CD4-positive, CD25-positive, alpha-beta regulatory T cell (primary cell): ENCODE measurements around the gene LIPE. TPM values are rescaled to one million over a fixed set of nuclear protein-coding genes. Genes with fewer than 3 reads are reported as not detected.
"Not testable (repeated sequence)": the region's sequence is repeated elsewhere in the genome, so short reads cannot be mapped to it uniquely, and the experiment has no call there.

Experiments used
- ATAC-seq, 2 donors: fragments of 150-1000 bp; cut with Tn5 transposase; one replicate each; pipeline ENCODE4 v1.10.0; 2021; ENCODE audit warnings: low read depth in 2 of 2, moderate number of reproducible peaks in 2 of 2, moderate library complexity in 1 of 2
- DNase-seq, 3 donors: peaks; one replicate each; pipeline versions ENCODE4 v3.0.0 to v3.0.0-alpha.2; 2012 to 2022; ENCODE audit warnings: mixed read lengths in 1 of 3
- H3K27ac ChIP-seq: one replicate; pipeline ENCODE4 v1.7.0; 2013; ENCODE audit warnings: mild to moderate bottlenecking, low read length; ENCODE audit not compliant: insufficient read depth, poor library complexity, severe bottlenecking
- H3K27me3 ChIP-seq: one replicate; pipeline ENCODE4 v1.7.0; 2013; ENCODE audit warnings: low read length; ENCODE audit not compliant: control insufficient read depth, insufficient read depth
- H3K36me3 ChIP-seq: one replicate; pipeline ENCODE4 v1.7.0; 2013; ENCODE audit warnings: mild to moderate bottlenecking, low read length, moderate library complexity; ENCODE audit not compliant: control insufficient read depth, insufficient read depth
- H3K4me1 ChIP-seq: 2 replicates; pipeline ENCODE4 v1.7.0; 2013; ENCODE audit warnings: mild to moderate bottlenecking, low read length; ENCODE audit not compliant: insufficient read depth, control insufficient read depth, poor library complexity, severe bottlenecking
- H3K4me3 ChIP-seq: one replicate; pipeline ENCODE4 v1.7.0; 2013; ENCODE audit warnings: low read depth, mild to moderate bottlenecking, low read length, moderate library complexity
- H3K9me3 ChIP-seq, 2 experiments: 1 replicate in 1 of 2; 2 replicates in 1 of 2; pipeline ENCODE4 v1.7.0; 2013; ENCODE audit warnings: low read length in 2 of 2, mild to moderate bottlenecking in 1 of 2, moderate library complexity in 1 of 2; ENCODE audit not compliant: control insufficient read depth in 2 of 2
- H3K27ac Mint-ChIP-seq, 3 donors: one replicate each; pipeline ENCODE4 v1.8.0; 2020 to 2022; ENCODE audit warnings: mild to moderate bottlenecking in 3 of 3, mixed read lengths in 3 of 3, moderate library complexity in 2 of 3
- H3K27me3 Mint-ChIP-seq: one replicate; pipeline ENCODE4 v1.8.0; 2022; ENCODE audit warnings: mild to moderate bottlenecking, mixed read lengths
- H3K36me3 Mint-ChIP-seq: one replicate; pipeline ENCODE4 v1.8.0; 2020; ENCODE audit warnings: mixed read lengths
- H3K4me1 Mint-ChIP-seq, 4 donors: one replicate each; pipeline ENCODE4 v1.8.0; 2020 to 2022; ENCODE audit warnings: mixed read lengths in 4 of 4, mild to moderate bottlenecking in 1 of 4
- H3K4me3 Mint-ChIP-seq, 4 donors: one replicate each; pipeline ENCODE4 v1.8.0; 2020 to 2022; ENCODE audit warnings: mild to moderate bottlenecking in 4 of 4, mixed read lengths in 4 of 4, moderate library complexity in 3 of 4
- H3K9me3 Mint-ChIP-seq, 7 donors: one replicate each; pipeline ENCODE4 v1.8.0; 2020 to 2022; ENCODE audit warnings: mixed read lengths in 7 of 7, mild to moderate bottlenecking in 3 of 7, moderate library complexity in 2 of 7
- polyA plus RNA-seq, 4 donors: library from polyadenylated mRNA; unstranded; fragments of 300-500 nt; fragmentation: Illumina TruSeq; gene quantifications; one replicate each; pipeline ENCODE4 v1.2.3, GENCODE V29; 2021
- total RNA-seq: library from RNA; stranded (reverse); gene quantifications from one replicate; pipeline ENCODE4 v1.2.3, GENCODE V29; 2022

LIPE gene
- total and polyA plus RNA-seq, 5 donors from 2014 or later, result 3.0 to 13.2 (median 6.1) TPM

- Histone ChIP-seq H3K4me3 (no peak overlapping the region), H3K9me3 (no peaks in the 10 kb centered on the region), H3K27me3 (no peaks in the 10 kb centered on the region), H3K4me1 (peaks cover 12% of the 10 kb centered on the region), H3K36me3 (no peaks in the 10 kb centered on the region), H3K27ac (no peak overlapping the region)
- Mint-ChIP-seq H3K27ac (peak overlapping the region in 1 of 3 donors; percentile 65), H3K4me1 (peaks cover 13 to 44% (median 16%) of the 10 kb centered on the region in 4 donors), H3K9me3 (no peaks in the 10 kb centered on the region), H3K27me3 (peaks cover 8% of the 10 kb centered on the region), H3K36me3 (no peaks in the 10 kb centered on the region), H3K4me3 (no peak overlapping the region)
- ATAC-seq, result no peak
- peak in 1 of 3 donors; percentile 16 for DNase-seq
These were observed 28.5 kb upstream of the LIPE start for GRCh38 chr19:42455621-42456081.

DNA sequence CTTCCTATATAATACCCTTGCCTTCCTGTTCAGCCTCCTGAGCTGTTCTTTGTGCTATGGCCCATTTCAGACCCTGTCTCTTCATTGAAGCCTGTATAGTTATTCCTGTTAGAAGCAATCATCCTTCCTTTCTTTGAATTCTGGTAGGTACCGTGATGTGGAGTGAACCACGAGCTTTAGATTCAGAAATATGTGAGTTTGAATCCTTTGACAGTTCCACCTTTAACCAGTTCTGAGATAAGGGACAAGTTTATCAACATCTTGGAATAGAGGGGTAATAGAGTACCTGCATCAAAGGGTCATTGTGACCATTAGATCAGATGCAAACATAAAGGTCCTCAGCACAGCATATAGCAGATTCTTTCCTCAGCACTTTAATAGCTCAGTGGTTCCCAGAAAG, 27.9 kb upstream of the LIPE start:
- Histone ChIP-seq H3K9me3 (no peaks in the 10 kb centered on the region), H3K4me1 (peaks cover 17% of the 10 kb centered on the region), H3K36me3 (no peaks in the 10 kb centered on the region), H3K27me3 (no peaks in the 10 kb centered on the region), H3K27ac (no peak overlapping the region), H3K4me3 (no peak overlapping the region)
- DNase-seq, result no peak
- Mint-ChIP-seq H3K4me3 (no peak overlapping the region), H3K9me3 (no peaks in the 10 kb centered on the region), H3K27ac (peak overlapping the region in 1 of 3 donors; percentile 96), H3K27me3 (peaks cover 8% of the 10 kb centered on the region), H3K36me3 (no peaks in the 10 kb centered on the region), H3K4me1 (peaks cover 13 to 44% (median 16%) of the 10 kb centered on the region in 4 donors)
- no peak for ATAC-seq

- Histone ChIP-seq H3K4me3 (no peak overlapping the region), H3K27me3 (no peaks in the 10 kb centered on the region), H3K9me3 (no peaks in the 10 kb centered on the region), H3K36me3 (no peaks in the 10 kb centered on the region), H3K27ac (no peak overlapping the region), H3K4me1 (peaks cover 26% of the 10 kb centered on the region)
- no peaks in the 10 kb centered on the region for H3K36me3 Mint-ChIP-seq
- peaks cover 8% of the 10 kb centered on the region for H3K27me3 Mint-ChIP-seq
- H3K27ac Mint-ChIP-seq, result peak overlapping the region in 2 of 3 donors; percentile 16 to 72
- H3K9me3 Mint-ChIP-seq, result no peaks in the 10 kb centered on the region
- H3K4me3 Mint-ChIP-seq, result no peak overlapping the region
- peaks cover 13 to 41% (median 16%) of the 10 kb centered on the region in 4 donors for H3K4me1 Mint-ChIP-seq
- DNase-seq, result no peak
- ATAC-seq, result no peak
These were observed 25.4 kb upstream of the LIPE start for GRCh38 chr19:42452590-42452989.

- Histone ChIP-seq H3K27me3 (no peaks in the 10 kb centered on the region), H3K4me1 (peaks cover 20% of the 10 kb centered on the region), H3K9me3 (no peaks in the 10 kb centered on the region), H3K27ac (peak overlapping the region; percentile 86), H3K36me3 (no peaks in the 10 kb centered on the region), H3K4me3 (peak overlapping the region; percentile 70)
- H3K27ac Mint-ChIP-seq, result no peak overlapping the region
- H3K4me1 Mint-ChIP-seq, result peaks cover 10 to 34% (median 12%) of the 10 kb centered on the region in 4 donors
- no peak overlapping the region for H3K4me3 Mint-ChIP-seq
- ATAC-seq, result peak; percentile 100
- H3K27me3 Mint-ChIP-seq, result peaks cover 8% of the 10 kb centered on the region
- peak; percentile 70 to 97 (median 90) for DNase-seq
- H3K36me3 Mint-ChIP-seq, result no peaks in the 10 kb centered on the region
- no peaks in the 10 kb centered on the region for H3K9me3 Mint-ChIP-seq
These were observed 23.2 kb upstream of the LIPE start for GRCh38 chr19:42450314-42450934.

DNA sequence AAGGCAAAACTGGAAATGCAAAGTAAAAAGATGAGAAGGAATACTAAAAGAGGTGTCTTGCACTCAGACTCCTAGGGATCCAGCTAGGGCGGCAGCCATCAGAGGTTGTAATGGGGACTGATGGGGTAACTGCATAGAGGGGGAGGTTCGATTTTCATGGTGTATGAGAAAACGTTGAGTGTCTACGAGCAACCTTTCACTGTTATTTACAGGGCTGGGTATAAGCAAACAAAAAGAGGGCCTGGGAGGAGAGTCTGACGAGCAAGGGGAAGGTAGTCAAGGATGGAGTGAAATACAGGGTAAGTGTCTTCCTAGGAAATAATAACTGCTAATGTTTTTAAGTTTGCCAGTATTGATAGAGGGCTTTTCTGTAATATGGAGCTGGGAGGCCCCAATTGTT, 21.1 kb upstream of the LIPE start:
- not testable (repeated sequence) for H3K27me3 Mint-ChIP-seq, DNase-seq, H3K4me3 ChIP-seq, H3K36me3 ChIP-seq, H3K4me3 Mint-ChIP-seq, H3K27me3 ChIP-seq, H3K36me3 Mint-ChIP-seq, ATAC-seq, H3K9me3 Mint-ChIP-seq, H3K27ac ChIP-seq, H3K9me3 ChIP-seq, H3K27ac Mint-ChIP-seq
- peaks cover 0 to 17% (median under 1%) of the 10 kb centered on the region in 4 donors for H3K4me1 Mint-ChIP-seq
- H3K4me1 ChIP-seq, result peaks cover 19% of the 10 kb centered on the region

- peaks cover 6% of the 10 kb centered on the region for H3K27me3 Mint-ChIP-seq
- no peaks in the 10 kb centered on the region for H3K9me3 Mint-ChIP-seq
- Histone ChIP-seq H3K27me3 (no peaks in the 10 kb centered on the region), H3K9me3 (no peaks in the 10 kb centered on the region), H3K4me3 (no peak overlapping the region), H3K4me1 (peaks cover 20% of the 10 kb centered on the region), H3K27ac (no peak overlapping the region), H3K36me3 (no peaks in the 10 kb centered on the region)
- DNase-seq (no peak), ATAC-seq (no peak)
- no peaks in the 10 kb centered on the region for H3K36me3 Mint-ChIP-seq
- H3K27ac Mint-ChIP-seq, result peak overlapping the region in 1 of 3 donors; percentile 39
- no peak overlapping the region for H3K4me3 Mint-ChIP-seq
- H3K4me1 Mint-ChIP-seq, result peaks cover 0 to 9% (median 5%) of the 10 kb centered on the region in 4 donors
These were observed 18.8 kb upstream of the LIPE start for GRCh38 chr19:42445948-42446347.

DNA sequence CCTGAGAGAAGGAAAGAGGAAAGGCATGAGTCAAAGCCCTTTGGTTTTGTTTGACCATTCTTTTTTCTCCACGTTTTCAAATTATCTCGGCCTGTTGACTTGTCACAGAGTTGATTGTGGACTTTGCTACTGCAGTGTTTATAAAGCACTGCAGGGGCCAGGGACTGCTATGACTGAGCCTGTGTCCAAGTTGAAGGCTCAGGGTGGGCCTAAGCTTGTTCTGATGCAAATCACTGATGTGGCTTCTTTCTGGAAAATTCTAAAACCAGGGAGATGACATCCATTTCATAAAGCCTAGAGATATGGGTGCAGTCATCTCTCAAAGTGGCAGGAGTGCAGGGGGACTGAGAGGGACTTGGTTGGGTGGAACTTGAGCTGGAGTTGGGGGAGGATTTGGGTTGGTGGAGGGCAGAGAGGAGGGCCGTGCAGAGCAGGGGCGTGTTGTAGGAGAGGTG, 16.8 kb upstream of the LIPE start:
- H3K27me3 ChIP-seq, result no peaks in the 10 kb centered on the region
- no peak overlapping the region for H3K4me3 ChIP-seq
- H3K27ac Mint-ChIP-seq, result peak overlapping the region in 2 of 3 donors; percentile 38 to 75
- H3K4me1 Mint-ChIP-seq, result peaks cover 9 to 19% (median 14%) of the 10 kb centered on the region in 4 donors
- H3K9me3 Mint-ChIP-seq, result no peaks in the 10 kb centered on the region
- DNase-seq (no peak), ATAC-seq (no peak)
- H3K27ac ChIP-seq, result no peak overlapping the region
- no peaks in the 10 kb centered on the region for H3K9me3 ChIP-seq
- no peak overlapping the region for H3K4me3 Mint-ChIP-seq
- no peaks in the 10 kb centered on the region for H3K36me3 ChIP-seq
- no peaks in the 10 kb centered on the region for H3K36me3 Mint-ChIP-seq
- peaks cover 6% of the 10 kb centered on the region for H3K27me3 Mint-ChIP-seq
- H3K4me1 ChIP-seq, result peaks cover 13% of the 10 kb centered on the region

DNA sequence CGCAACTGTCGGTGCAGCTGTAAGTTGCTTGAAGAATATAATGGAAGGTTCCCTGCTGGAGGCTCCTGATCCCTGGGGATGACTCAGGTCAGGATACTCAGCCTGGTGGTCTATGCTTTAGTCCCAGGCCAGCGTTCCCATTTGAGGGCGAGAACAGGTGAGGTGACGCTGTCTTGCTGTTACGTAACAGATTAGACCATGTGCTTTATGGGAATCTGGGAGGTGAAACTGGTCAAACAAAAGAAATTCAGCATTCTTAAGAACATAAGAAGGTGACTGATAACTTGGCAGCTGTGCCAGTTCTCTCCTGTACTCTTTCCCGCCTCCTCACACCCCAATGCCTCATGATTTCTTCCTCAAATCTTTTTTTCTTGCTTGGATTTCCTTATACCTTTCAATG, 15.6 kb upstream of the LIPE start, which contains the start of gene CXCL17:
Gene CXCL17, minus strand, starts transcription at position 114 of the 400 bp plus-strand sequence. CDS start 114 bp downstream, outside the sequence.
- Mint-ChIP-seq H3K4me1 (peaks cover 15 to 24% (median 20%) of the 10 kb centered on the region in 4 donors), H3K4me3 (no peak within 1 kb of the TSS), H3K9me3 (no peaks in the 10 kb centered on the region), H3K27me3 (peaks cover 13% of the 10 kb centered on the region), H3K36me3 (no peaks in the 10 kb centered on the region), H3K27ac (peak within 1 kb of the TSS in 2 of 3 donors; percentile 38 to 62)
- ATAC-seq (no peak), DNase-seq (no peak)
- H3K4me1 ChIP-seq, result peaks cover 16% of the 10 kb centered on the region
- H3K27me3 ChIP-seq, result no peaks in the 10 kb centered on the region
- H3K36me3 ChIP-seq, result no peaks in the 10 kb centered on the region
- no peak within 1 kb of the TSS for H3K4me3 ChIP-seq
- no peaks in the 10 kb centered on the region for H3K9me3 ChIP-seq
- no peak within 1 kb of the TSS for H3K27ac ChIP-seq
